Small intestine (tissue), 7 donors: ENCODE data around the gene GSTM5. TPM values are rescaled to one million over a fixed set of nuclear protein-coding genes. Genes with fewer than 3 reads are reported as not detected.
"Not testable (repeated sequence)": the region's sequence is repeated elsewhere in the genome, so short reads cannot be mapped to it uniquely, and the experiment has no call there.

ENCODE experiments used
- DNase-seq, 2 donors: peaks; one replicate each; pipeline versions ENCODE4 v3.0.0 to v3.0.0-alpha.2; 2013
- FAIRE-seq: peaks from 2 replicates; lab custom pipeline; 2012; peaks lifted over from hg19 to GRCh38; lab: Jason Lieb, UNC
- H3K27ac ChIP-seq, 3 donors: one replicate each; pipeline ENCODE4 v1.5.1; 2013; ENCODE audit warnings: low read length in 2 of 3, mild to moderate bottlenecking in 2 of 3, control low read depth in 1 of 3, inconsistent platforms in 1 of 3, low read depth in 1 of 3, moderate library complexity in 1 of 3
- H3K27me3 ChIP-seq, 3 donors: one replicate each; pipeline ENCODE4 v1.6.1; 2013; ENCODE audit warnings: low read length in 3 of 3, inconsistent platforms in 1 of 3; ENCODE audit not compliant: control insufficient read depth in 3 of 3, insufficient read depth in 3 of 3
- H3K36me3 ChIP-seq, 3 donors: one replicate each; pipeline ENCODE4 v1.6.1; 2013; ENCODE audit warnings: low read length in 3 of 3, inconsistent platforms in 1 of 3, low read depth in 1 of 3, mild to moderate bottlenecking in 1 of 3, moderate library complexity in 1 of 3; ENCODE audit not compliant: control insufficient read depth in 3 of 3, insufficient read depth in 2 of 3
- H3K4me1 ChIP-seq, 3 donors: one replicate each; pipeline ENCODE4 v1.6.1; 2013; ENCODE audit warnings: low read length in 2 of 3, inconsistent platforms in 1 of 3, low read depth in 1 of 3, mild to moderate bottlenecking in 1 of 3, moderate library complexity in 1 of 3; ENCODE audit not compliant: control insufficient read depth in 3 of 3, insufficient read depth in 2 of 3
- H3K4me3 ChIP-seq, 3 donors: one replicate each; pipeline ENCODE4 v1.5.1; 2013; ENCODE audit warnings: low read length in 3 of 3, control low read depth in 1 of 3, inconsistent platforms in 1 of 3, low read depth in 1 of 3, mild to moderate bottlenecking in 1 of 3, moderate library complexity in 1 of 3
- H3K9me3 ChIP-seq, 2 donors: one replicate each; pipeline ENCODE4 v1.6.1; 2013; ENCODE audit warnings: low read depth in 1 of 2, low read length in 1 of 2; ENCODE audit not compliant: control insufficient read depth in 2 of 2, insufficient read depth in 1 of 2
- WGBS, 3 donors: extraction: QIAGEN DNeasy Blood & Tissue Kit; methylation state at CpG; one replicate each; pipeline ENCODE4 v1.1.7; 2013; 5-methylcytosine and 5-hydroxymethylcytosine counted together
- polyA plus RNA-seq, 4 donors: library from polyadenylated mRNA; stranded (reverse) in 3 of 4; unstranded in 1 of 4; fragments of 200-250 nt in 3 of 4; fragments of 120-200 nt in 1 of 4; gene quantifications; one replicate each; pipeline versions ENCODE4 v1.2.1 to v1.2.3, GENCODE V29; 2013
- donor health status: healthy with polysubstance abuse.
- donor health status: control.
- donor health status: control.
- donor health status: Bipolar disorder and iron deficiency.
- donor health status: healthy.

The GSTM5 gene
- polyA plus RNA-seq, 4 donors, result 1.1 to 4.4 (median 3.0) TPM; not detected in 1

DNA sequence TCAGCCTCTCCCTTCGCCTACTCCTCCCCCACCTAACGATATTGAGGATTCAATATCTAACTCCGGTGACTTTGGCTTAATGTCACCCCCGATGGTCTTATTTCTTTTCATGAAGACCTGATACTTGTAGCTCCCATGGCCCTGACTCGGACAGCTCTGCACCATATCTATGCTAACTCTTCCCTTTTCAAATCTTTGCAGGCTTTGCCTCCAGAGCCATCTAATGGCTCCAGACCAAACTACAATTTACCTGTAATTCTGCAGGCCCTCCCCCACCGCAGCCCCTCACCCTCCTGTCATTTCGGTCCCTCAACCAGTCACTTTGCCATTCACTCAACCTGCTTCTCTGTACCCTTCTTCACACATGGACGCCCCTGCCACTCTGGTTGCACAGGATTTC is 7.9 kb upstream of the GSTM5 start:
- peaks cover 0 to 14% (median 2%) of the 10 kb centered on the region in 3 donors for H3K4me1 ChIP-seq
- no peak for FAIRE-seq
- H3K36me3 ChIP-seq, result no peaks in the 10 kb centered on the region
- H3K9me3 ChIP-seq, result peaks cover 0 to 24% of the 10 kb centered on the region in 2 donors
- no peak overlapping the region for H3K27ac ChIP-seq
- DNase-seq, result peak in 1 of 2 donors; percentile 6
- H3K4me3 ChIP-seq, result no peak overlapping the region
- WGBS, 3 donors, result 75 to 80% (median 77%) methylated on average over 8 of the region's 8 CpGs
- H3K27me3 ChIP-seq, result no peaks in the 10 kb centered on the region

DNA sequence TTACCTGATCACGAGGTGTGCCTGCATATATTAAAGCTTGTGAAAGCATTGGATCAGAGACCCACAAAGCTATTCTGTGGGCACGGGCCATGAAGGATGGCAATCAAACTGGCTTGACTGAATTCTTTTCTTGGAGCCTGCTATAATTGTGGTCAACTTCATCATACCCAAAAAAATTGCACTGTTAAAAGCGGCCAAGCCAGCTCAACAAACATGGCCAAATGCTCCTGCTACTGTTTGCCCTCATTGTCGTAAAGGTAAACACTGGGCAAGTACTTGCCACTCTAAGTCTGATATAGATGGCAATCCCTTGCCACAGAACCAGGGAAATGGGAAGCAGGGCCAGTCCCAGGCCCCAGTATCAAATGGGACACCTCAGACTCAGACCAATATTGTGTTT is 6.6 kb upstream of the GSTM5 start:
- Histone ChIP-seq H3K9me3 (peaks cover 0 to 29% of the 10 kb centered on the region in 2 donors), H3K4me1 (peaks cover 0 to 14% (median 2%) of the 10 kb centered on the region in 3 donors), H3K27me3 (no peaks in the 10 kb centered on the region), H3K4me3 (no peak overlapping the region), H3K27ac (no peak overlapping the region), H3K36me3 (no peaks in the 10 kb centered on the region)
- DNase-seq (peak in 1 of 2 donors; percentile 0), FAIRE-seq (no peak)
- WGBS, 3 donors, result 80 to 87% (median 87%) methylated on average over 4 of the region's 4 CpGs

DNA sequence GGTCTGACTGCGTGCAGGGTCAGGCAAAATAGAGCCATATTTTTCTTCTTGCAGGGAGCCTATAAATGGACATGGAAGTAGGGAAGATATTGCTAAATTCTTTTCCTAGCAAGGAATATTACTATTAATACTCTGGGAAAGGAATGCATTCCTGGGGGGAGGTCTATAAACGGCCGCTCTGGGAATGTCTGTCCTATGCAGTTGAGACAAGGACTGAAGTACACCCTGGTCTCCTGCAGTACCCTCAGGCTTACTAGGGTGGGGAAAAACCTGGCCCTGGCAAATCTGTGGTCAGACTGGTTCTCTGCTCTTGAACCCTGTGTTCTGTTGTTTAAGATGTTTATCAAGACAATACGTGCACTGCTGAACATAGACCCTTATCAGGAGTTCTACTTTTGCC is 3.1 kb upstream of the GSTM5 start:
- FAIRE-seq, H3K27ac ChIP-seq, H3K36me3 ChIP-seq, H3K4me3 ChIP-seq, H3K27me3 ChIP-seq: not testable (repeated sequence)
- DNase-seq, result peak in 1 of 2 donors; percentile 0
- Histone ChIP-seq H3K9me3 (peaks cover 0 to 19% of the 10 kb centered on the region in 2 donors), H3K4me1 (peaks cover 0 to 14% (median 2%) of the 10 kb centered on the region in 3 donors)
- 79 to 88% (median 82%) methylated on average over 4 of the region's 4 CpGs for WGBS, 3 donors

DNA sequence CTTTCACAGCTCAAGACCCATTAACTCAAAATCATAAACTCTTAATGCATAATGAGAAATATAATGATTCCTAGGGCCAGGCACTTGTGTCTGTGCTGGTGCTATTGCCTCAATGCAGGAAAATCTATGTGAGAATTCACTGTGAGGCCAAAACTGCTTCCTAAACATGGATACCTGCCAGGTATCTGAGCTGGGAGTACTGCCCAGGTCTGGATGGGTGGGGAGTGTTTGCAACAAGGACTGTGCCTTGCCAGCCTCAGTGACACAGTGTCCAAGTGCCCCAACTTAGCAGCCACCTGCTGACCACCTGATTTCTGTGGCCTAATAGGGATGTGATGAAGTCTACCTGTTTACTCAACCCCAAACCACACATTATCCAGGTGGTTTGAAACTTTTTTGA is 2.2 kb upstream of the GSTM5 start:
- H3K4me1 ChIP-seq, result peaks cover 0 to 14% (median 2%) of the 10 kb centered on the region in 3 donors
- H3K4me3 ChIP-seq, H3K36me3 ChIP-seq, H3K27ac ChIP-seq, FAIRE-seq, H3K27me3 ChIP-seq: not testable (repeated sequence)
- peaks cover 0 to 18% of the 10 kb centered on the region in 2 donors for H3K9me3 ChIP-seq
- DNase-seq, result peak in 1 of 2 donors; percentile 0

DNA sequence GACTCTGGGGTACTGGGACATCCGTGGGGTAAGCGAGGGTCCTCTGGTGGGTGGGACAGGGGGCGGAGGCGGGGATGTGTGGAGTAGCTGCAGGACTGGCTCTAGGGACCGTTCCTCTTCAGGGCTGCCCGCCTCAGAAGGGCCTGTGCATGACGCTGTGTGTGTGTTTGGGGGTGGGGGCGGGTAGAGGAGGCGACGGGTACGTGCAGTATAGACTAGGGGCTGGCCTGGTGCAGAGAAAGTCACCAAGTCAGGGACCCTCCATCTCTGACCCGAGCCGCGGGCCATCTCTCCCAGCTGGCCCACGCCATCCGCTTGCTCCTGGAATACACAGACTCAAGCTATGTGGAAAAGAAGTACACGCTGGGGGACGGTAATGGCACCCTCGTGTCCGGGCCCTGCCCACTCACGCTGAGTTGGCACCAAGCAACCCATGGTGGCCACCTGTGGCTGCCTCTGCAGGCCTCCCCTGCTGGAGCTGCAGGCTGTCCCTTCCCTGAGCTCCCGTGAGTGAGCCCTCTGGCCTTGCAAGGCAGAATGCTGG is 342 bp downstream of the GSTM5 start:
- DNase-seq (peak in 1 of 2 donors; percentile 0), FAIRE-seq (no peak)
- H3K4me3 ChIP-seq, result peak overlapping the region in 1 of 3 donors; percentile 27
- no peaks in the 10 kb centered on the region for H3K36me3 ChIP-seq
- 56 to 89% (median 79%) methylated on average over 22 of the region's 22 CpGs for WGBS, 3 donors
- no peaks in the 10 kb centered on the region for H3K27me3 ChIP-seq
- no peaks in the 10 kb centered on the region for H3K4me1 ChIP-seq
- H3K27ac ChIP-seq, result no peak overlapping the region
- H3K9me3 ChIP-seq, result peaks cover 0 to 18% of the 10 kb centered on the region in 2 donors

DNA sequence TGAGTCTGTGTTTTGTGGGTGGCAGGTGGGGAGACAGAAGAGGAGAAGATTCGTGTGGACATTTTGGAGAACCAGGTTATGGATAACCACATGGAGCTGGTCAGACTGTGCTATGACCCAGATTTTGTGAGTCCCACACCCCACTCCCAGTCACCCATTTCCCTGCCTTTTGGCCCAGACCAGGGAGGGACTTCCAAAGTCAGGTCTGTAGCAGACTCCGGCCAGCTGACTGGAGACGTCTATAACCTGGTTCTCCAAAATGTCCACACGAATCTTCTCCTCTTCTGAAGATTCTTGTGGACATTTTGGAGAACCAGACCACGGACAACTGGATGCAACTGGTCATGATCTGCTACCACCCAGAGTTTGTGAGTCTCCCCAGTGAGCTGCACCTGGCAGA is 1.6 kb downstream of the GSTM5 start:
- Histone ChIP-seq H3K36me3 (no peaks in the 10 kb centered on the region), H3K4me3 (no peak overlapping the region), H3K27me3 (no peaks in the 10 kb centered on the region), H3K27ac (no peak overlapping the region), H3K9me3 (peaks cover 0 to 10% of the 10 kb centered on the region in 2 donors), H3K4me1 (no peaks in the 10 kb centered on the region)
- peak in 1 of 2 donors; percentile 0 for DNase-seq
- 84 to 89% (median 84%) methylated on average over 5 of the region's 5 CpGs for WGBS, 3 donors
- FAIRE-seq, result no peak

DNA sequence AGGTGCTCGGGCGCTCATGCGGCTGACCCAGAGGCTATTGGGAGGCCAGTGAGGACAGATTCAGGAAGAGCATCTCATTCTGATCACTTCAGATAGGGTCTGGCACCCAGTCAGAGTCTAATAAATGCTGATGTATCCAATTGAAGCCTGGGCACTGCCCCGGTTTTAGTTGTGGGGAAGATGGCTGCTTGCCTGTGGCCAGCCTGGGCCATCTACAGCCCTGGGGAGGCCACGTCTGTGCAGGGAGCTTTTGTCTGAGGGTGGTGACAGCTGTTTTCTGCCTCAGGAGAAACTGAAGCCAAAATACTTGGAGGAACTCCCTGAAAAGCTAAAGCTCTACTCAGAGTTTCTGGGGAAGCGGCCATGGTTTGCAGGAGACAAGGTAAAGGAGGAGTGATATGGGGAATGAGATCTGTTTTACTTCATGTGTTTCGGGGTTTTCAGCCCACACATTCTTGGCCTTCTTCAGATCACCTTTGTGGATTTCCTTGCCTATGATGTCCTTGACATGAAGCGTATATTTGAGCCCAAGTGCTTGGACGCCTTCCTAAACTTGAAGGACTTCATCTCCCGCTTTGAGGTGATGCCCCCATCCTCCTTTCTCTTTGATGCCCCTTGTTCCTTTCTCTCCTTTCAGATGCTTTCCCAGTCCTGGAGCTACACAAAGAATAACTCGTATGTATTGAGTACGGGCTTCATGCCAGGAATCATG is 2.8 kb downstream of the GSTM5 start:
- WGBS, 3 donors, result 84 to 89% (median 85%) methylated on average over 12 of the region's 12 CpGs
- no peak for FAIRE-seq

DNA sequence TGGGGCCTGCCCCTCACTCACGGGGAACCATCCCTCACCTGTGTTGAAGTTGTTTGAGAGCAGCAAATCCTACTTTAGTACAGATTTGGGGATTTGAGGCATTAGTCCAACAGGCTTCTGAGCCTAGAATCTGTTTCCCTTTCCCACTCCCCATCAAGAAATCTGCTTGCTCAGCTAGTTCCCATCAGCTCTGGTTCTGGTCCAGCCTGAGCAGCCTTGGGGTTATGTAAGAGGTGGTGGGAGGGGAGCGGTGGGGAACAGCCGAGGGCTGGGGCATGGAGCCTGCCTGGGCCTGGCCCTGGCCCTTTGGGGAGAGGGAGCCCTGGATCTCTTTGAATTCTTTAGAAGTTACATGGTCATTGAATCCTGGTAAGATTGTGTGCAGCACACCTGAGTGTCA is 4.1 kb downstream of the GSTM5 start:
- H3K36me3 ChIP-seq, result no peaks in the 10 kb centered on the region
- H3K27me3 ChIP-seq, result no peaks in the 10 kb centered on the region
- peak in 1 of 2 donors; percentile 0 for DNase-seq
- 73 to 90% (median 85%) methylated on average over 3 of the region's 3 CpGs for whole genome bisulfite sequencing, 3 donors
- H3K9me3 ChIP-seq, result no peaks in the 10 kb centered on the region
- H3K4me1 ChIP-seq, result no peaks in the 10 kb centered on the region
- H3K4me3 ChIP-seq, result no peak overlapping the region
- no peak for FAIRE-seq
- H3K27ac ChIP-seq, result no peak overlapping the region

More for the DNA sequence above, 2.8 kb downstream of the GSTM5 start:
- no peak overlapping the region for H3K4me3 ChIP-seq
- H3K36me3 ChIP-seq, result no peaks in the 10 kb centered on the region
- DNase-seq, result peak in 1 of 2 donors; percentile 0
- peaks cover 0 to under 1% of the 10 kb centered on the region in 2 donors for H3K9me3 ChIP-seq
- no peaks in the 10 kb centered on the region for H3K4me1 ChIP-seq
- H3K27ac ChIP-seq, result no peak overlapping the region
- H3K27me3 ChIP-seq, result no peaks in the 10 kb centered on the region
